HepG2 (cell line): ENCODE measurements around the gene KCNB1.

Experiments
- FOXA3 ChIP-seq: IDR thresholded peaks from 2 replicates; pipeline ENCODE4 v1.6.1; 2016; ENCODE audit warnings: missing genetic modification reagents, missing compliant biosample characterization
- POLR2A ChIP-seq, 2 experiments: IDR thresholded peaks; 2 replicates each; pipeline ENCODE4 v1.6.1; 2011; ENCODE audit warnings: low read depth in 2 of 2, low read length in 2 of 2, mild to moderate bottlenecking in 1 of 2, moderate library complexity in 1 of 2; ENCODE audit not compliant: insufficient read depth in 1 of 2
- RNF2 ChIP-seq: fragments of 450-650 bp; conservative IDR thresholded peaks from 2 replicates; pipeline ENCODE4 v1.6.1; 2016; ENCODE audit warnings: low read depth
- ZNF234 ChIP-seq: sonication (generic); formaldehyde crosslinking; conservative IDR thresholded peaks from 2 replicates; pipeline ENCODE4 v1.5.1; 2020; ENCODE audit warnings: mild to moderate bottlenecking, missing genetic modification reagents
- TF ChIP-seq, protein P1 (sequence below): sonication (generic); formaldehyde crosslinking; IDR thresholded peaks from 2 replicates; pipeline ENCODE4 v1.5.0; 2020; ENCODE audit warnings: mild to moderate bottlenecking, missing genetic modification reagents, moderate library complexity
- TF ChIP-seq, protein P2 (sequence below): sonication (generic); formaldehyde crosslinking; IDR thresholded peaks from 2 replicates; pipeline ENCODE4 v1.4.0; 2020; ENCODE audit warnings: mild to moderate bottlenecking, missing genetic modification reagents

GRCh38 chr20:49424536-49424935 lies 57.9 kb downstream of the KCNB1 start:
- TF ChIP-seq RNF2 = no peak
- no peak for TF ChIP-seq POLR2A (IDR thresholded peaks at IDR 0.05; ENCODE audit: insufficient read depth in 1 of 2, low read depth in 2 of 2, low read length in 2 of 2)
- TF ChIP-seq, protein P1, sequence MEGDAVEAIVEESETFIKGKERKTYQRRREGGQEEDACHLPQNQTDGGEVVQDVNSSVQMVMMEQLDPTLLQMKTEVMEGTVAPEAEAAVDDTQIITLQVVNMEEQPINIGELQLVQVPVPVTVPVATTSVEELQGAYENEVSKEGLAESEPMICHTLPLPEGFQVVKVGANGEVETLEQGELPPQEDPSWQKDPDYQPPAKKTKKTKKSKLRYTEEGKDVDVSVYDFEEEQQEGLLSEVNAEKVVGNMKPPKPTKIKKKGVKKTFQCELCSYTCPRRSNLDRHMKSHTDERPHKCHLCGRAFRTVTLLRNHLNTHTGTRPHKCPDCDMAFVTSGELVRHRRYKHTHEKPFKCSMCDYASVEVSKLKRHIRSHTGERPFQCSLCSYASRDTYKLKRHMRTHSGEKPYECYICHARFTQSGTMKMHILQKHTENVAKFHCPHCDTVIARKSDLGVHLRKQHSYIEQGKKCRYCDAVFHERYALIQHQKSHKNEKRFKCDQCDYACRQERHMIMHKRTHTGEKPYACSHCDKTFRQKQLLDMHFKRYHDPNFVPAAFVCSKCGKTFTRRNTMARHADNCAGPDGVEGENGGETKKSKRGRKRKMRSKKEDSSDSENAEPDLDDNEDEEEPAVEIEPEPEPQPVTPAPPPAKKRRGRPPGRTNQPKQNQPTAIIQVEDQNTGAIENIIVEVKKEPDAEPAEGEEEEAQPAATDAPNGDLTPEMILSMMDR = no peak
- TF ChIP-seq ZNF234 (CRISPR knock-in tag) = no peak
- TF ChIP-seq, protein P2, sequence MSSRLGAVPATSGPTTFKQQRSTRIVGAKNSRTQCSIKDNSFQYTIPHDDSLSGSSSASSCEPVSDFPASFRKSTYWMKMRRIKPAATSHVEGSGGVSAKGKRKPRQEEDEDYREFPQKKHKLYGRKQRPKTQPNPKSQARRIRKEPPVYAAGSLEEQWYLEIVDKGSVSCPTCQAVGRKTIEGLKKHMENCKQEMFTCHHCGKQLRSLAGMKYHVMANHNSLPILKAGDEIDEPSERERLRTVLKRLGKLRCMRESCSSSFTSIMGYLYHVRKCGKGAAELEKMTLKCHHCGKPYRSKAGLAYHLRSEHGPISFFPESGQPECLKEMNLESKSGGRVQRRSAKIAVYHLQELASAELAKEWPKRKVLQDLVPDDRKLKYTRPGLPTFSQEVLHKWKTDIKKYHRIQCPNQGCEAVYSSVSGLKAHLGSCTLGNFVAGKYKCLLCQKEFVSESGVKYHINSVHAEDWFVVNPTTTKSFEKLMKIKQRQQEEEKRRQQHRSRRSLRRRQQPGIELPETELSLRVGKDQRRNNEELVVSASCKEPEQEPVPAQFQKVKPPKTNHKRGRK (CRISPR knock-in tag) = no peak
- no peak for TF ChIP-seq FOXA3
